CD4-positive, CD25-positive, alpha-beta regulatory T cell (primary cell): ENCODE measurements around the gene TKFC. TPM values are rescaled to one million over a fixed set of nuclear protein-coding genes. Genes with fewer than 3 reads are reported as not detected.
A peak's percentile ranks its signal among the peaks of the same experiment; 100 is the strongest.

ENCODE experiments used
- ATAC-seq, 2 donors: fragments of 150-1000 bp; cut with Tn5 transposase; one replicate each; pipeline ENCODE4 v1.10.0; 2021; ENCODE audit warnings: low read depth in 2 of 2, moderate number of reproducible peaks in 2 of 2, moderate library complexity in 1 of 2
- DNase-seq, 3 donors: peaks; one replicate each; pipeline versions ENCODE4 v3.0.0 to v3.0.0-alpha.2; 2012 to 2022; ENCODE audit warnings: mixed read lengths in 1 of 3
- H3K27ac ChIP-seq: one replicate; pipeline ENCODE4 v1.7.0; 2013; ENCODE audit warnings: mild to moderate bottlenecking, low read length; ENCODE audit not compliant: insufficient read depth, poor library complexity, severe bottlenecking
- H3K27me3 ChIP-seq: one replicate; pipeline ENCODE4 v1.7.0; 2013; ENCODE audit warnings: low read length; ENCODE audit not compliant: control insufficient read depth, insufficient read depth
- H3K36me3 ChIP-seq: one replicate; pipeline ENCODE4 v1.7.0; 2013; ENCODE audit warnings: mild to moderate bottlenecking, low read length, moderate library complexity; ENCODE audit not compliant: control insufficient read depth, insufficient read depth
- H3K4me1 ChIP-seq: 2 replicates; pipeline ENCODE4 v1.7.0; 2013; ENCODE audit warnings: mild to moderate bottlenecking, low read length; ENCODE audit not compliant: insufficient read depth, control insufficient read depth, poor library complexity, severe bottlenecking
- H3K4me3 ChIP-seq: one replicate; pipeline ENCODE4 v1.7.0; 2013; ENCODE audit warnings: low read depth, mild to moderate bottlenecking, low read length, moderate library complexity
- H3K9me3 ChIP-seq, 2 experiments: 1 replicate in 1 of 2; 2 replicates in 1 of 2; pipeline ENCODE4 v1.7.0; 2013; ENCODE audit warnings: low read length in 2 of 2, mild to moderate bottlenecking in 1 of 2, moderate library complexity in 1 of 2; ENCODE audit not compliant: control insufficient read depth in 2 of 2
- H3K27ac Mint-ChIP-seq, 3 donors: one replicate each; pipeline ENCODE4 v1.8.0; 2020 to 2022; ENCODE audit warnings: mild to moderate bottlenecking in 3 of 3, mixed read lengths in 3 of 3, moderate library complexity in 2 of 3
- H3K27me3 Mint-ChIP-seq: one replicate; pipeline ENCODE4 v1.8.0; 2022; ENCODE audit warnings: mild to moderate bottlenecking, mixed read lengths
- H3K36me3 Mint-ChIP-seq: one replicate; pipeline ENCODE4 v1.8.0; 2020; ENCODE audit warnings: mixed read lengths
- H3K4me1 Mint-ChIP-seq, 4 donors: one replicate each; pipeline ENCODE4 v1.8.0; 2020 to 2022; ENCODE audit warnings: mixed read lengths in 4 of 4, mild to moderate bottlenecking in 1 of 4
- H3K4me3 Mint-ChIP-seq, 4 donors: one replicate each; pipeline ENCODE4 v1.8.0; 2020 to 2022; ENCODE audit warnings: mild to moderate bottlenecking in 4 of 4, mixed read lengths in 4 of 4, moderate library complexity in 3 of 4
- H3K9me3 Mint-ChIP-seq, 7 donors: one replicate each; pipeline ENCODE4 v1.8.0; 2020 to 2022; ENCODE audit warnings: mixed read lengths in 7 of 7, mild to moderate bottlenecking in 3 of 7, moderate library complexity in 2 of 7
- polyA plus RNA-seq, 4 donors: library from polyadenylated mRNA; unstranded; fragments of 300-500 nt; fragmentation: Illumina TruSeq; gene quantifications; one replicate each; pipeline ENCODE4 v1.2.3, GENCODE V29; 2021
- total RNA-seq: library from RNA; stranded (reverse); gene quantifications from one replicate; pipeline ENCODE4 v1.2.3, GENCODE V29; 2022

The TKFC gene
- total and polyA plus RNA-seq, 5 donors from 2014 or later: 29.2 to 33.2 (median 31.3) TPM

DNA sequence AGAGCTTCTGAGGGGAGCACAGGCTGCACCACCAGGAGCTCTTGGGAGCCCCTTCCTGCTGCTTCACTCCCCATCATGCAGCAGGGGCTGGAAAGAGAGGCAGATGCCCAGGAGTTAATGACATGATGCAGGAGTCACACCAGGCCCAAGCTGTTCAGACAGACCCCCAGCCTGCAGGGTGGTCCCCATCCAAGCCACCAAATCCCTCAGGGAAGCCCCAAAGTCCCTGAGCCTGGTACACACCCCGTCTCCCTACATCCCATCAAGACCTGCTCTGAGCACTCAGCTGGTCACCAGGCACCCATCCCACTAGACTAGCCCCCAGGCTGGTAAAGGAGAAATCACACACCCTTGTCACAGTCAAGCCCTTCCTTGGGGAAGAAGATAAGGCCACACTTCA is 17.3 kb downstream of the TKFC start:
- Histone ChIP-seq H3K4me3 (no peak overlapping the region), H3K4me1 (no peaks in the 10 kb centered on the region), H3K27ac (no peak overlapping the region), H3K9me3 (no peaks in the 10 kb centered on the region), H3K27me3 (no peaks in the 10 kb centered on the region), H3K36me3 (peaks cover 45% of the 10 kb centered on the region)
- Mint-ChIP-seq H3K4me1 (peaks cover 0 to 8% (median 2%) of the 10 kb centered on the region in 4 donors), H3K27me3 (no peaks in the 10 kb centered on the region), H3K9me3 (no peaks in the 10 kb centered on the region), H3K27ac (peak overlapping the region in 1 of 3 donors; percentile 44), H3K4me3 (no peak overlapping the region), H3K36me3 (peaks cover 20% of the 10 kb centered on the region)
- DNase-seq (no peak), ATAC-seq (no peak)

DNA sequence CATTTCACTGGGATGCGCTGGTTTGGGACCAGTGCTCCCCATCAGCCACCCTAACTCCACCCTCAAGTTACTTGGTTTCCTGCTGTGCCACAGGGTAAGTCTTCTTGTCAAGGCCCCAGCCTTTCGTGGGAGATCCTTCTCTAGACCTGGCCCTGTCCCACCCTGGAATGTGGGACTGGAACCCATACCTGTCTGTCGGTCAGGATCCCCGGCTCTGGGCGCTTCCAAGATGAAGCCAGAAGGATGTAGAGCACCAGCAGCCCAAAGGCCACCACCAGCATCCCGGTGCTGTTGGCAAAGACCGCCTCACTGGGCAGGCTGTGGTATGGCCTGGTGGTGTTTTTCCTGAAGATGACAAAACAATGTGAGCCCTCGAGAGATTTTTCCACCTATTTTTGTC is 17.8 kb downstream of the TKFC start:
- Histone ChIP-seq H3K27ac (no peak overlapping the region), H3K4me3 (no peak overlapping the region), H3K36me3 (peaks cover 45% of the 10 kb centered on the region), H3K27me3 (no peaks in the 10 kb centered on the region), H3K4me1 (no peaks in the 10 kb centered on the region), H3K9me3 (no peaks in the 10 kb centered on the region)
- DNase-seq: no peak
- no peak for ATAC-seq
- Mint-ChIP-seq H3K9me3 (no peaks in the 10 kb centered on the region), H3K4me1 (peaks cover 0 to 8% (median 2%) of the 10 kb centered on the region in 4 donors), H3K4me3 (no peak overlapping the region), H3K36me3 (peaks cover 20% of the 10 kb centered on the region), H3K27me3 (no peaks in the 10 kb centered on the region), H3K27ac (peak overlapping the region in 1 of 3 donors; percentile 44)

DNA sequence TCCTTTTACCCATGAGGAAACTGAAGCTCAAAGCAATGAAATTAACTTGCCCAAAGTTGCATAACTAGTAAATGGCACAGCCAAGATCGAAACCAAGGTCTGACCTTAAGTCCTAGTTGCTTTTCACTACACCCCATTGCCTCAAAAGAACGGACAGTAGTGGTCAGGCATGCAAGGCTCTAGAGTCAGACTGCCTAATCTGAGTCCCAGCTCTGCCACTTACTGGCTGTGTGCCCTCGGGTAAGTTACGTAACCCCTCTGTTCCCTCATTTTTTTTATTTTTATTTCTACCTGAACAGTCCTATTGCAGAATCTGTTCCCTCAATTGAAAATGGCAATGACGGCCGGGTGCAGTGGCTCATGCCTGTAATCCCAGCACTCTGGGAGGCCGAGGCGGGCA is 19.0 kb downstream of the TKFC start:
- peaks cover 45% of the 10 kb centered on the region for H3K36me3 ChIP-seq

DNA sequence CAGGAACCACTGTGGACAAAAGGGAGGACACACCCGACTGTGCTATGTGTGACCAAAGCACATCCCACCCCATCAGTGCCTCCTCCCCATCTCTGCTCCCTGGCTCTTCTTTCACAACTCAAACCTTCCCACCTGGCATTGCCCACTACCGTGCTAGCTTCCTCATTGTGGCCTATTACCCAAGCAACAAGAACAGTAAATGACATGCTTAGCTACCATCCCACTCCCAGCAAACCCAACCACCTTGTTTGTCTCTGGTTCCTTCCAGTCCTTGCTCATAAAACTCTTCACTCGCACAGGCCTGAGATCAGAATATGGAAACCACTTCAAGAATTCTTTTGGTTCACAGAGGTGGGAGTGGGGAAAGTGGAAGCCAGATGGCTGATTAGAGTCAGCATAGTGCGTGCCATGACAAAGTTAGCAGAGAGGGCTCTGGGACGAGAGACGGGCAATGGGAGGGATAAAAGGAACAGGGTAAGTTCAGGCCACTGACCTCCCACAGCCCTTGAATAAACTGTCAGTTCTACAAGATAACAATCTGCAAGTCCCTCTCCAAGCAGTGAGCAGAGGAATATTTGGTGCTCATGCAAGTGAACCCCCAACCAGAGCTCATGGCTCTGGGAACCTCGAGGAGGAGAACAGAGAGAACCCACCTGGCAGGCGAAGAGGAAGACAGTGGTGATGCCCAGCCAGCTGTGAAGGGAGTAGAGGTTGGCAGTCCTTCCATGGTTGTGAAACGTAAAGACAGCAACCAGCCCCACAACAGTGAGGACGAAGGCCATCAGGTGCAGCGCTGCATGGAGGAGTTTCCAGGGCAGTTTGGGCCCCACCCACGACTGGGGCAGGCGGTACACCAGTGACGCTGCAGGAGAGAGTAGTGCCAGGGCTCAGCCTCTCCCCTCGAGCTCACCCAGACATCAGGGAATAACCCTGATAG is 20.4 kb downstream of the TKFC start:
- no peak overlapping the region for H3K4me3 ChIP-seq
- DNase-seq: no peak
- H3K9me3 ChIP-seq: no peaks in the 10 kb centered on the region
- Mint-ChIP-seq H3K36me3 (peaks cover 20% of the 10 kb centered on the region), H3K4me1 (peaks cover 0 to 13% (median 10%) of the 10 kb centered on the region in 4 donors), H3K27me3 (no peaks in the 10 kb centered on the region), H3K4me3 (no peak overlapping the region), H3K27ac (peak overlapping the region; percentile 23 to 74 (median 39)), H3K9me3 (no peaks in the 10 kb centered on the region)
- H3K27ac ChIP-seq: no peak overlapping the region
- H3K27me3 ChIP-seq: no peaks in the 10 kb centered on the region
- no peak for ATAC-seq
- H3K4me1 ChIP-seq: no peaks in the 10 kb centered on the region
- H3K36me3 ChIP-seq: peaks cover 42% of the 10 kb centered on the region

More for the DNA sequence above, 19.0 kb downstream of the TKFC start:
- H3K4me1 ChIP-seq: no peaks in the 10 kb centered on the region
- DNase-seq (no peak), ATAC-seq (no peak)
- peaks cover 20% of the 10 kb centered on the region for H3K36me3 Mint-ChIP-seq
- peaks cover 0 to 9% (median 7%) of the 10 kb centered on the region in 4 donors for H3K4me1 Mint-ChIP-seq
- H3K9me3 Mint-ChIP-seq: no peaks in the 10 kb centered on the region
- no peaks in the 10 kb centered on the region for H3K9me3 ChIP-seq
- no peak overlapping the region for H3K27ac Mint-ChIP-seq
- no peaks in the 10 kb centered on the region for H3K27me3 ChIP-seq
- no peak overlapping the region for H3K4me3 ChIP-seq
- H3K27ac ChIP-seq: no peak overlapping the region
- no peak overlapping the region for H3K4me3 Mint-ChIP-seq
- H3K27me3 Mint-ChIP-seq: no peaks in the 10 kb centered on the region

DNA sequence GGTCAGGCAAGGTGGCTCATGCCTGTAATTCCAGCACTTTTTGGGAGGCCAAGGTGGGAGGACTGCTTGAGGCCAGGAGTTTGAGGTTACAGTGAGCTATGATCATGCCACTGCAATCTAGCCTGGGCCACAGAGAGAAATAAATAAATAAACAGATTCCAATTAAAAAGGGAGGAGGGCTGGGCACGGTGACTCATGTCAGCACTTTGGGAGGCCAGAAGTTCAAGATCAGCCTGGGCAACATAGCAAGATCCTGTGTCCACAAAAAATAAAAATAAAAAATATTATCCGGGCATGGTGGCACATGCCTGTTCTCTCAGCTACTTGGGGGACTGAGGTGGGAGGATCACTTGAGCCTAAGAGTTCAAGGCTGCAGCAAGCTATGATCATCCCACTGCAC is 21.2 kb downstream of the TKFC start:
- no peaks in the 10 kb centered on the region for H3K27me3 ChIP-seq
- Mint-ChIP-seq H3K27me3 (no peaks in the 10 kb centered on the region), H3K27ac (no peak overlapping the region), H3K4me1 (peaks cover 0 to 14% (median 10%) of the 10 kb centered on the region in 4 donors), H3K9me3 (no peaks in the 10 kb centered on the region), H3K4me3 (no peak overlapping the region), H3K36me3 (peaks cover 16% of the 10 kb centered on the region)
- H3K36me3 ChIP-seq: peaks cover 34% of the 10 kb centered on the region
- H3K27ac ChIP-seq: no peak overlapping the region
- H3K4me3 ChIP-seq: no peak overlapping the region
- ATAC-seq: no peak
- no peaks in the 10 kb centered on the region for H3K9me3 ChIP-seq
- DNase-seq: no peak
- H3K4me1 ChIP-seq: no peaks in the 10 kb centered on the region

DNA sequence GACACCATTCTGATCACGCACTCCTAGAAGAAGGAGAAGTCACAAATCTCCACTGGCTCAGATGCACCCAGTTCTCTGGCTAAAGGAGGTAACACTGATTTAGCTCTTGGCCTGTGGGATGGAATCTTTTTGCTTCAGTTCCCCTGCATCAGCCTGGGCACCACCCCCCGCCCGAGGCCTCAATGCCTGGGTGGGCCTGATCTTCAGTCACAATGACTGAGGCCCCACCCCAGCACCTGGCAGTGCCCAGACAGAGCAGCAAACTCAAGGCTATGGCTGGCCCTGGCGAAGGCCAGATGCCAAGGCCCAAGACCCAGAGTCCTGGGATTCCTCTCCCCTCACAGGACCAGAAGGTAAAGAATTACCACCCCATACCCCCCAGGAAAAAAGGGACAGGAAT is 23.7 kb downstream of the TKFC start:
- H3K27me3 ChIP-seq: no peaks in the 10 kb centered on the region
- ATAC-seq: no peak
- H3K27ac Mint-ChIP-seq: peak overlapping the region in 2 of 3 donors; percentile 11 to 62
- no peaks in the 10 kb centered on the region for H3K9me3 Mint-ChIP-seq
- no peak overlapping the region for H3K4me3 ChIP-seq
- H3K27me3 Mint-ChIP-seq: no peaks in the 10 kb centered on the region
- H3K36me3 ChIP-seq: peaks cover 21% of the 10 kb centered on the region
- peaks cover 9% of the 10 kb centered on the region for H3K4me1 ChIP-seq
- H3K4me3 Mint-ChIP-seq: peak overlapping the region in 2 of 4 donors; percentile 41 to 80
- H3K27ac ChIP-seq: no peak overlapping the region
- DNase-seq: no peak
- peaks cover 0 to 36% (median 24%) of the 10 kb centered on the region in 4 donors for H3K4me1 Mint-ChIP-seq
- H3K9me3 ChIP-seq: no peaks in the 10 kb centered on the region
- H3K36me3 Mint-ChIP-seq: peaks cover 12% of the 10 kb centered on the region

DNA sequence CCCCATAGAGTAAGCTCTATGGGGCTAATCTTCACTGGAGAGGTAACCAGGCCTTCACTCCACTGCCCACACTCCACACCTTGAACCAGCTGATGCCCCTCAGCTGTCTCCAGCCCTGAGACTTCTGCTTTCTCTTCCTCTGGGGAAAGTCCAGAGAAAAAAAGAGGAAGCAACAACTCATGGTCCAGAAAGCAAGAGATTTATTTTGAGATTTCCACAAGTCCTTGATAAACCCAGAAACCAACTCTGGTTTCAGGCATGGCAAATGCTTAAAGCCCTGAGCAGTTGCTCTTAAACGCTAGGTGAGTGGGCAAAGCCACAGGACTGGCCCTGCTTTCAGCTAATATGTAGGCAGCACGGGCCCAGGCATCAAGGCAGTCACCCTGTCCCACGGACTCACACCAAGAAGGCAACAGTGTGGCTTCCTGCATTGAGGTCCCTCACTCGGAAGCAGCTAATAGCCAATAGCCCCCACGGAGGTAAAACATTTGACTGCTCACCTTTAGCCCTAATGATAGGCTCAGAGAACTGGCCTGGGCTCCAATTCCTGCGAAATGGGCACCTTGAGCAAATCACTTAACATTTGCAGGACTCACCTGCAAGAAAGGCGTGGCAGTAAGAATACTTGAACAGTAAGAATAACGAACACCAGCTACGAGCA is 24.3 kb downstream of the TKFC start:
- peaks cover 12% of the 10 kb centered on the region for H3K4me1 ChIP-seq
- no peak for DNase-seq
- Mint-ChIP-seq H3K4me1 (peaks cover 3 to 39% (median 29%) of the 10 kb centered on the region in 4 donors), H3K4me3 (peak overlapping the region in 2 of 4 donors; percentile 41 to 80), H3K27ac (peak overlapping the region; percentile 43 to 71 (median 62)), H3K9me3 (no peaks in the 10 kb centered on the region), H3K36me3 (peaks cover 14% of the 10 kb centered on the region), H3K27me3 (no peaks in the 10 kb centered on the region)
- no peak for ATAC-seq
- no peaks in the 10 kb centered on the region for H3K27me3 ChIP-seq
- H3K9me3 ChIP-seq: no peaks in the 10 kb centered on the region
- H3K4me3 ChIP-seq: no peak overlapping the region
- H3K36me3 ChIP-seq: peaks cover 18% of the 10 kb centered on the region
- H3K27ac ChIP-seq: no peak overlapping the region
